Glutamatergic neuron (in vitro differentiated cells): Measurements from ENCODE around the gene DPM2. TPM values are rescaled to one million over a fixed set of nuclear protein-coding genes. Genes with fewer than 3 reads are reported as not detected.

ENCODE experiments used
- DNase-seq: peaks from one replicate; pipeline ENCODE4 v3.0.0; 2022
- H3K27ac Mint-ChIP-seq: one replicate; pipeline ENCODE4 v1.8.0; 2020; ENCODE audit warnings: mild to moderate bottlenecking, mixed read lengths, inconsistent platforms; ENCODE audit not compliant: unreplicated experiment
- H3K27me3 Mint-ChIP-seq: one replicate; pipeline ENCODE4 v1.8.0; 2020; ENCODE audit warnings: mild to moderate bottlenecking, moderate library complexity, mixed read lengths, inconsistent platforms; ENCODE audit not compliant: unreplicated experiment
- H3K36me3 Mint-ChIP-seq: one replicate; pipeline ENCODE4 v1.8.0; 2020; ENCODE audit warnings: mild to moderate bottlenecking, mixed read lengths, inconsistent platforms; ENCODE audit not compliant: unreplicated experiment
- H3K4me1 Mint-ChIP-seq: one replicate; pipeline ENCODE4 v1.8.0; 2020; ENCODE audit warnings: mild to moderate bottlenecking, low read depth, mixed read lengths, inconsistent platforms; ENCODE audit not compliant: unreplicated experiment
- H3K4me3 Mint-ChIP-seq: one replicate; pipeline ENCODE4 v1.8.0; 2020; ENCODE audit warnings: mild to moderate bottlenecking, mixed read lengths, inconsistent platforms; ENCODE audit not compliant: unreplicated experiment
- H3K9me3 Mint-ChIP-seq: one replicate; pipeline ENCODE4 v1.8.0; 2020; ENCODE audit warnings: mild to moderate bottlenecking, moderate library complexity, mixed read lengths, inconsistent platforms; ENCODE audit not compliant: unreplicated experiment
- total RNA-seq: library from RNA; stranded (reverse); fragmentation: NEBNext Ultra II Directional; extraction: Animal tissue kit (Norgen Biotek cat#: 25700); gene quantifications from one replicate; pipeline ENCODE4 v1.2.1, GENCODE V29; 2021; ENCODE audit not compliant: unreplicated experiment
- TF ChIP-seq, protein P1 (sequence below): fragments of 200-600 bp; sonication (generic); IDR thresholded peaks from one replicate; pipeline ENCODE4 v1.5.0; 2021; ENCODE audit not compliant: partially characterized antibody, unreplicated experiment

DPM2 gene
- total RNA-seq, 1 donor from 2014 or later, result 35.3 TPM

DNA sequence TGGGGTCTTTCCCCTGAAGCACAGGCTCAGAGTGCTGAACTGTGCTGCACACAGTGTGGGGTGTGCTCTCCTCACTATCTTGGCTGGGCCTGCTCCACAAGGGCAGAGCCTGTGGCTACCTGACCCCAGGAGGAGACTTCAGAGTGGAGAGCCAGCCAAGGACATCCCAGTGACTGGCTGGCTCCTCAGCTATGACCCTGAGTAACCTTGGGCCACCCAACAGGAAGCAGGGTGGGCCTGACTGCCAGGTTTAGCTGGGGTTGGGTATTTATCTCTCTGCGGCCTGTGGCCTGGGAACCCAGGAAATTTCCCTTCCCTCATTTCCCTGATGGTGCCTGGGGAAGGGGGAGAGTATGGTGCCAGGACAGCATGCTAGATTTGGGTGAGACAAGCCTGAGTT lies 45.3 kb upstream of the DPM2 start:
- Mint-ChIP-seq H3K9me3 (peaks cover 10% of the 10 kb centered on the region), H3K36me3 (no peaks in the 10 kb centered on the region), H3K27ac (no peak overlapping the region), H3K27me3 (peaks cover 15% of the 10 kb centered on the region), H3K4me1 (peaks cover 12% of the 10 kb centered on the region), H3K4me3 (peak overlapping the region; percentile 14)
- DNase-seq, result no peak
- TF ChIP-seq, protein P1, sequence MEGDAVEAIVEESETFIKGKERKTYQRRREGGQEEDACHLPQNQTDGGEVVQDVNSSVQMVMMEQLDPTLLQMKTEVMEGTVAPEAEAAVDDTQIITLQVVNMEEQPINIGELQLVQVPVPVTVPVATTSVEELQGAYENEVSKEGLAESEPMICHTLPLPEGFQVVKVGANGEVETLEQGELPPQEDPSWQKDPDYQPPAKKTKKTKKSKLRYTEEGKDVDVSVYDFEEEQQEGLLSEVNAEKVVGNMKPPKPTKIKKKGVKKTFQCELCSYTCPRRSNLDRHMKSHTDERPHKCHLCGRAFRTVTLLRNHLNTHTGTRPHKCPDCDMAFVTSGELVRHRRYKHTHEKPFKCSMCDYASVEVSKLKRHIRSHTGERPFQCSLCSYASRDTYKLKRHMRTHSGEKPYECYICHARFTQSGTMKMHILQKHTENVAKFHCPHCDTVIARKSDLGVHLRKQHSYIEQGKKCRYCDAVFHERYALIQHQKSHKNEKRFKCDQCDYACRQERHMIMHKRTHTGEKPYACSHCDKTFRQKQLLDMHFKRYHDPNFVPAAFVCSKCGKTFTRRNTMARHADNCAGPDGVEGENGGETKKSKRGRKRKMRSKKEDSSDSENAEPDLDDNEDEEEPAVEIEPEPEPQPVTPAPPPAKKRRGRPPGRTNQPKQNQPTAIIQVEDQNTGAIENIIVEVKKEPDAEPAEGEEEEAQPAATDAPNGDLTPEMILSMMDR, result no peak

DNA sequence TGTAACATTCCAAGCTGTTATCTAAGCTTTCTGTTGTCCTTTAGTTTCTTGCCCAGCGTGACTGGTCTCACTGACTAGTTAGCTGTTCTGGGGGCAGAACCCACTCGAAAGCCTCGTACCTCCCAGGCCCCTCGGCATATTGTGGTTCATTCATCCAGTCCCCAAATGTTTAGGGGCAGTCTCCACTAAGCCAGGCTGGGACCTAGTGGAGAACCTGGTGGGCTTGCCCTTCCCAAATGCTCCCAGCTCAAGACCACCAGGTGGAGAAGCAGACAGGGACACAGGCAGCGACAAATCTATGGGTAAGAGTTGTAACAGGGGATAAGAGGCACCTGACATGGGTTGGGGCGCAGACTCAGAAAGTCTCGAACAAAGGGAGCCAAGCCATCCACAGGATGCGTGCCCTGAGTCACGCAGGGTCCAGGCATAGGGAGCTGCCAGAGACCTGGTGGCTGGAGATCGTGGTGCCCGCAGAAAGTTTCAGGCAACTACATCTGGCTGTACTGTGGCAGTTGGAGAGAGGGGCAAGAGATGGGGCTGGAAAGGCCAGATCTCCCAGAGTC lies 44.0 kb upstream of the DPM2 start:
- TF ChIP-seq, protein P1, result no peak
- no peak for DNase-seq
- Mint-ChIP-seq H3K9me3 (peaks cover 10% of the 10 kb centered on the region), H3K4me1 (peaks cover 12% of the 10 kb centered on the region), H3K27me3 (peaks cover 15% of the 10 kb centered on the region), H3K36me3 (no peaks in the 10 kb centered on the region), H3K27ac (peak overlapping the region; percentile 95), H3K4me3 (peak overlapping the region; percentile 84)

DNA sequence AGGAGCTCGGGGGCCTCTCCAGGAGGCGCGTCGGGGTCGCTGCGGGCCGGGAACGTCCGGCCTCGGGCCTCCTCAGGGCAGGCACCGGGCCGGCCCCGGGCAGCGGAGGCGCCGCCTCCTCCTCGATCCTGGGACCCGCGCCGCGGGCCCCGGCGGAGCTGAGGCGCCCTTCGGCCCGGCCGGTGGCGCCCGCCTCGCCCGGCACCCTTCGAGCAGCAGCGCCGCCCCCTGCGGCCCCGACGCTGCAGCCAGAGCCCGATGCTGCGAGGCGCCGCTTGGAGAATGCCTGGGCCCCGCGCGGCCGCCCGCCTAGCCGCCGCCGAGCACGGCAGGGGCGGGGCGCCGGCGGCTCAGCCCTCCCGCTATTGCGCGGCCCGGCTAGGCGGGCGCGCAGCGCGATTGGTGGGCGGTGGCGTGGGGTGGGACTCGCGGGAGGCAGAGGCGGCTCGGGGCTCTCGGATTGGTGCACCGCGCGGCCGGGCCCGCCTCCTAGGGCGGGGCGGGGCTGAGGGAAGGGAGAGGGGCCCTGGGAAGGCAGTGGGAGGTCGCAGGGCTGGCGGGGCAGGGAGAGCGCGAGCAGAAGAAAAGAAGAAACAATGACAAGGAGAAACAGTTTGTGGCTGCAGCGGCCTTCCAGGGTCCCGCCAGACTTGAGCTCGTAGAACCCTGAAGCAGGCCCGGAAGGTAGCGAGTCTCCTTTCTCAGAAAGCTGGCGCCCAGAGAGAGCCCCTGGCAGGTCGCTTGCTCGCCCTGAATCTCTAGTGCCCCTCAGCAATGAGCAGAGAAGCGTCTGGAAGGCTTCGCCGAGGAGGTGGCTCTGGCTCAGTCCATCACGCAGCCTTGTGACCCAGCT lies 43.3 kb upstream of the DPM2 start, which contains the start of gene EEIG1:
TSS of gene EEIG1 (minus strand) at position 284 of the 853 bp plus-strand sequence. CDS start 852 bp downstream, outside the sequence.
- H3K27me3 Mint-ChIP-seq, result peaks cover 15% of the 10 kb centered on the region
- no peaks in the 10 kb centered on the region for H3K36me3 Mint-ChIP-seq
- H3K9me3 Mint-ChIP-seq, result peaks cover 10% of the 10 kb centered on the region
- H3K27ac Mint-ChIP-seq, result peak within 1 kb of the TSS; percentile 95
- TF ChIP-seq, protein P1, result no peak
- H3K4me3 Mint-ChIP-seq, result peak within 1 kb of the TSS; percentile 94
- peak; percentile 99 for DNase-seq
- H3K4me1 Mint-ChIP-seq, result peaks cover 12% of the 10 kb centered on the region

DNA sequence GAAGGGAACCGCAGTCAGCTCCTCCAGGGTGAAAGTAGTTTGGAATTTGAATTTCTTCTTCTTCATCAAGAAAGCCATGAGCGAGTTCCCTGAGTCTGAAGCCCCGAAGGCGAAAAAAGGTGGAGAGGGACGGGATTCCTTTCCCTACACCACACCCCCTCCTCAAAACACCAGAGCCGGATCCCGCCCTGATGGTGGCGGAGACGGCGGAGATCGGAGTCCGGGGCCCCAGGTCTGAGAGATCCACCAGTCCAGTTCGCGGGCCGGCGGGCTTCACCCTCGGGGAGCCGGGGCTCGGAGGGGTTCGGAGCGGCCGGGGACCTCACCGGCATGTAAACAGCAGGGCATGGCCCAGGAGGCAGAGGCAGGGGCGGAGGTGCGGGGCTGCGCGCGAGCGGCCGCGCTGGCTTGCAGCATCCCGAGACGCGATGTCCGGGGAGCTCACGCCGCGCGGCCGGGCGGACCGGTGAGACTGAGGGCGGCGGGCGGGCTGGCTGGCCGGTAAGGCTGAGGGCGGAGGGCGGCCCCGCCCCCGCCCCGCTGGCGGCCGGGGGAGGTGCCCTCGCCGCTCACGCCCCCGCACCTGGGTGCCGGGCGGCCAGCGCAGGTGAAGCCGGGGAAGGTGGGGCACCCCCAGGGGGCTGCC lies 42.5 kb upstream of the DPM2 start:
- TF ChIP-seq, protein P1, result no peak
- peak overlapping the region; percentile 64 for H3K27ac Mint-ChIP-seq
- peak overlapping the region; percentile 94 for H3K4me3 Mint-ChIP-seq
- H3K4me1 Mint-ChIP-seq, result peaks cover 12% of the 10 kb centered on the region
- no peaks in the 10 kb centered on the region for H3K36me3 Mint-ChIP-seq
- DNase-seq, result peak; percentile 56
- H3K27me3 Mint-ChIP-seq, result peaks cover 15% of the 10 kb centered on the region
- peaks cover 10% of the 10 kb centered on the region for H3K9me3 Mint-ChIP-seq
